Measurements from ENCODE around the gene AGPAT3. TPM values are rescaled to one million over a fixed set of nuclear protein-coding genes. Genes with fewer than 3 reads are reported as not detected.
A peak's percentile ranks its signal among the peaks of the same experiment; 100 is the strongest.

Gene AGPAT3
- total RNA-seq, 1 experiment from 2014 or later = 24.0 TPM

DNA sequence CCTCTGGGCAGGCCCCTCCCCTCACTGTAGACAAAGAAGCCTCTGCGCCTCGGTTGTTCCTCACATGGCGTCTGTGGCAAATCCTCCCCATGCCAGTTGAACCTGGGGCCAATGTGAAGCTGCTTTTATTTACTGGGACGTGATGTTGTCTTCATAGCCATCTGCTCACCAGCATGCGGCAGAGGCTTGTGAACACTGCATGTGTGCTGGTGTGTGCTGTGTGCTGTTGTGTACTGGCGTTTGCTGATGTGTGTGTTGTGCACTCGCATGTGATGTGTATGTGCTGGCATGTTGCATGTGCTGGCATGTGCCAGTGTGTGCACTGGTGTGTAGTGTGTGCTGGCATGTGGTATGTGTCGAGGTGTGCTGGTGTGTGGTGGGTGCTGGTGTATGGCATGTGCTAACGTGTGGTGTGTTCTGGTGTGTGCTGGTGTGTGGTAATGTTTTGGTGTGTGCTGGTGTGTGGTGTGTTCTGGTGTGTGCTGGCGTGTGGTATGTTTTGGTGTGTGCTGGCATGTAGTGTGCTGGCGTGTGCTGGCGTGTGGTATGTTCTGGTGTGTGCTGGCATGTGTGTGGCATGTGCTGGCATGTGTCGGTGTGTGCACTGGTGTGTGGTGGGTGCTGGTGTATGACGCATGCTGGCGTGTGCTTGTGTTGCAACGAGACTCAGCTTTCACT lies 109.9 kb downstream of the AGPAT3 start:
- no peak for DNase-seq (ENCODE audit: low read depth)

DNA sequence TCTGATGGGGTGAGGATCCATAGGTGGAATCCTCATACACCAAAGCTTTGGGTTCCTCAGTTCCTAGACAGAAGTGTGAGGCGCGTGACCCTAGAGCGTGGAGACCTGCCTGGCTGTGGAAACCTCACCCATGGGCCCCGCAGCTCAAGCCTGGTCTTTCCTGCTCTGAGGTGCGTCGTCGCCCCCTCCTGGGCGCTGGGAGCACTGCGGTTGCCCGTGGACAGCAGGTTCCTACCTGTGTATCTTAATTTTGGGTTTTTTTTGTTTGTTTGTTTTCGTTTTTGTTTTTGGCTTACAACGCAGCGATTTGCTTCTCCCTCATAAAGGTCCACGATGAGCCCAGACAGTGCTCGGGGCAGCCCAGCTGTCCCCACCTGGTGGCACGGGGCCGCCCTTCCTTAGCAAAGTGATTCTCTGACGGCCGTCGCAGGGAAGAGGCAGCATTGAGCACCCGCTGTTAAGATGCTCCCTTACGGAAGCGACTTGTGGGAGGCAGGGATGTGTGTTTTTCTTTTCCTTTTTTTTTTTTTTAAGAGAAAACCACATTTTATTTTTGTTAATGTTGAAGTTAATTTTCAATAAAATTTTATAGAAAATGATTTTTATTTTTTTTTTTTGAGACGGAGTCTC lies 110.6 kb downstream of the AGPAT3 start:
- DNase-seq (ENCODE audit: low read depth) = peak; percentile 34

DNA sequence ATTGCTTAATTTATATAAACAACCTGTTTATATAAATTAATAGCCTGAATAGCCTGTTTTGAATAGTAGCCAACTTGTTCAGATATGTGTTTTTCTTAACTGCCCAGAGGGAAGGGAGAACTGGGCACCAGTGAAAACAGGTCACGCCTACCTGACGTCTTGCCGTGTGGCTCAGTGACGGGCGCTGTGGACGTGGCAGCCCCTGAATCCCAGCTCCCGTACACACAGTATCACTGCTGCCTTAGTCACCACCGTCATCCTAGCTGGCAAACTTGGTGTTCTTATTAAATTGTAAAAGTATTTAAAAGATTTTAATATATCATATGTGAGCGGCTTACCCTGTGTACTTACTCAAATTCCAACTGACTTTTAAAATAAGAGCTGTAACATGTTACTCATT lies 111.6 kb downstream of the AGPAT3 start:
- no peak for DNase-seq (ENCODE audit: low read depth)

DNA sequence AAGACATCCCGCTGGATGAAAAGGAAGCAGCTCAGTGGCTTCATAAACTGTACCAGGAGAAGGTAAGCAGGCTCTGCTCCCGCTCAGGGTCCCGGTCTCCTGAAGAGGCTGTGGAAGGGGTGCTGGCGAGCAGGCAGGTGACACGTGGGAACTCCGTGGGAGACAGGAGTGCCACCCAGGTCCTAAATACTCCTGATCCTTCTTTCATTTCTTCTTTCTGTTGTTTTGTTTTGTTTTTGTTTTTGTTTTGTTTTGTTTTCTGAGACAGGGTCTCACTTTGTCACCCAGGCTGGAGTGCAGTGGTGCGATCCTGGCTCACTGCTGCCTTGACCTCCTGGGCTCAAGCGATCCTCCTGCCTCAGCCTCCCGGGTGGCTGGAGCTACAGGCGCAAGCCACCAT lies 113.0 kb downstream of the AGPAT3 start:
- no peak for DNase-seq (ENCODE audit: low read depth)

DNA sequence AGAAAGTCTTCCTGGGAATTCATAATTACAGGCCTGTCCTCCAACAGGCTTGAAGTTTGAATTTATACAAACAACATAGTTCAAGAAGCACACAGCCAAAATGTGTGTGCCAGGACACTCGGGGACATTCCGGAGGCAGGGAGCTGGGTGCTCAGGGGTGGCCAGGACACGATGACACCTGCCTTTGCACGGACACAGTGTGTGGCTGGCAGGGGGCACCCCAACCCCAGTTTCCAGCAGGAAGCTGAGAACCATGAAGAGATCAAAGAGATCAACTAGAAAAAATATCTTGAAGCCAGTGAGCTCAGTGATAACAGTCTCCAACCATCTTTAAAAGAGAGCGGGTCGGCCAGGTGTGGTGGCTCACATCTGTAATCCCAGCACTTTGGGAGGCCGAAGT lies 114.6 kb downstream of the AGPAT3 start:
- DNase-seq (ENCODE audit: low read depth) = no peak

DNA sequence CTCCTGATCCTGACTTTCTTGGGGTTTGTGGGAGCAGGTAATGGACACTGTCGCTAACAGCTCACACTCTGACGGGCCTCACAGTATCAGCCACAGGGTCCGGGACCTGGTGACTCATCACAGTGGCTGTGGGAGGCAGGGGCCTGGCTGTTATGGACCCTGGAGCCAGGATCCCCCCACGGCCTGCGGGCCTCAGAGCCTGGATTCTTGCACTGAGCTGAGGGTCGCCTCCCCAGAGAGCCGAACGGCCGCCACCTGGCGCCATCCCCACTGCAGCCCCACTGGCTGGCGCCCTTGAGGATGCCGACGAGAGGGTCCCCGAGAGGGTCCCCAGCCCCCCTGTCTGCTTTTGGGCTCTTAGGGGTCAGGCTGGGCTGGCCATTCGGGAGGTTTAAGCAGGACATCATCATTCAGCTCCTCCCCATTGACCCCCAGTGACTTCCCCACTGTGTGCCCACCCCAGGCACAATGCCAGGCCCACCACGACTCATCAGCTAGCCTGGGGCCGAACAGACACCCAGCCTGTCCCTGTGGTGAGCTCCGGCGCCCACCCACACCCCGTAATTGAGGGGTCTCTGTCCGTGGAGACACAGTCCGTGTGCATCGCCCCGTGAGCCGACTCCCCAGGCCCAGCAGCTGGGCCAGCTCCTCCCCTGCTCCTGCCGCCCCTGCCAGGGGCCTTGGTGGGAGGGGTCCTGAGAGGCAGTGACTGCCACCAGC lies 116.3 kb downstream of the AGPAT3 start:
- no peak for DNase-seq (ENCODE audit: low read depth)

DNA sequence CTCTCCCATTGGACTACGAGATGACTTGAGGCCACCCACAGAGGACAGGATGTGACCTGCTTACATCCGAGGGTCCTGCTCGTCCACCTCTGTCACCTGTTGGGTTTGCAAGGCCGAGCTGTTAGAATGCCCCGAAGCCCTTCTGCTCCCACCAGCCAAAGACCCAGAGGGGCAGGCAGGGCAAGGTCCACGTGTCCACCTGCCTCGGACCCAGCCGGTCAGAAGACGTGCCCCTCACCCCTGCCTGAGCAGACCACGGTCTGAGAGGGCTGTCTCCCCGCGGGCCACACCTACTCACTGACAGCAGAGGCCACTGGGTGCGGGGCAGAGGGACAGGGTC lies 116.8 kb downstream of the AGPAT3 start:
- DNase-seq (ENCODE audit: low read depth) = no peak

DNA sequence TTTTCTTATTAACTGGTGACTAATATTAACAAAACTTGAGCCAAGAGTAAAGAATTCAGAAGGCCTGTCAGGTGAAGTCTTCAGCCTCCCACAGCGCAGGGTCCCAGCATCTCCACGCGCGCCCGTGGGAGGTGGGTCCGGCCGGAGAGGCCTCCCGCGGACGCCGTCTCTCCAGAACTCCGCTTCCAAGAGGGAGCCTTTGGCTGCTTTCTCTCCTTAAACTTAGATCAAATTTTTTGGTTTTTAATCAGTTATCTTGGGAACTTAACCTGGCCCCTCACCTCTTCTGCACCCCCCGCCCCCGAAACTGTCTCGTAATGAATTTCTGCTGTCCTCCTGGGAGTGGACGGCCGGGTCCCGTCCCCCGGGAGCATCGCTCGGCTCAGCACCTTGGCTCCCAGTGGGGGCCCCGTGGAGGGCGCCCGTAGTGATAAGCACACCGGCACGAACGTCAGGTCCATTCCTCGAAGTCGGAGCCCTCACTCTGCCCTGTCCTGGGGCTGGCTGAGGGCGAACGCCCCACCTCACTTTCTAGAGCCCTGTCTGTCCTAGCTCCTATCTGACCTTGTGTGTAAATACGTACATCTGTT lies 117.6 kb downstream of the AGPAT3 start:
- DNase-seq (ENCODE audit: low read depth) = no peak

DNA sequence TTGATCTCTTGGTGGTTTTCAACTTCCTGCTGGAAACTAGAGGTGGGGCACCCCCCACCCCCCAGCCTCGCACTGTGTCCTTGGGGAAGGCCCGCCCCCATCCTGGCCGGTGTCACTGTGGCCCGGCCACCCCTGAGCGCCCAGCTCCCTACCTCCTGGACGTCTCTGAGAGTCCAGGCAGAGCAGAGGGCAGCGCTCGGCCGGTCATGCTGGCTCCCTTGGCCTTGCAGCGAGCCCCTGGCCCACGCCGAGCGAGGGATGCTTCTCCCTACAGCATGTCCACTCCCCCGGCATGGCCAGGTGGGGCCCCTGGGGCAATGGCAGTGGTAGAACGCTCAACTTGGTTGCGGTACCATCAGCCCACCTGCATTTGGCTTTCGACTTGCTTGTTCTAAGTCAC lies 118.4 kb downstream of the AGPAT3 start:
- no peak for DNase-seq (ENCODE audit: low read depth)

DNA sequence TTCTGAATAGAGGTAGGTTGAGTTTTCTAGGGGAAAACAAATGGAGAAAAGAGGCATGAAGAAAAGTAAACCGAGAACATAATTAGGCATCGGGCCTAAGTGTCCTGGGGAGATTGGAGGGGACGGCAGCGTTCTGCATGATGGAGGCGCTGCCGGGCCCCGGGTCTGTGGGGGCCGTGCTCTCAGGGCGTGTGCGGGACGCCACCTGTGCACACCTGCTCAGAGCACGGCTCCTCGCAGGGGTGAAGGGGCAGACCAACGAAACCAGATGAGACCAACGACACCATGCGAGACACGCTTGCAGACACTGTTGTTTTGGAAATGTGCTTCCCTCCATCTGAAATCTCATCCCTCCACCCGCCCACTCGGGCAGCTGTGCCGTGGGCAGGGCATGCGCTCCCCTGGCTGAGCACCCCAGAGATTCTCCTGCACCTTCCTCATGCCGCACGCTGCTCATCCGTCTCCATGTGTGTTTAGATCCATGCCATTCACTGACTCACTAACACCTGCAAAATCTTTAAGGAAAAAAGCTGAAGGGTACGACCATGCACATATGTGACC lies 118.9 kb downstream of the AGPAT3 start:
- no peak for DNase-seq (ENCODE audit: low read depth)

DNA sequence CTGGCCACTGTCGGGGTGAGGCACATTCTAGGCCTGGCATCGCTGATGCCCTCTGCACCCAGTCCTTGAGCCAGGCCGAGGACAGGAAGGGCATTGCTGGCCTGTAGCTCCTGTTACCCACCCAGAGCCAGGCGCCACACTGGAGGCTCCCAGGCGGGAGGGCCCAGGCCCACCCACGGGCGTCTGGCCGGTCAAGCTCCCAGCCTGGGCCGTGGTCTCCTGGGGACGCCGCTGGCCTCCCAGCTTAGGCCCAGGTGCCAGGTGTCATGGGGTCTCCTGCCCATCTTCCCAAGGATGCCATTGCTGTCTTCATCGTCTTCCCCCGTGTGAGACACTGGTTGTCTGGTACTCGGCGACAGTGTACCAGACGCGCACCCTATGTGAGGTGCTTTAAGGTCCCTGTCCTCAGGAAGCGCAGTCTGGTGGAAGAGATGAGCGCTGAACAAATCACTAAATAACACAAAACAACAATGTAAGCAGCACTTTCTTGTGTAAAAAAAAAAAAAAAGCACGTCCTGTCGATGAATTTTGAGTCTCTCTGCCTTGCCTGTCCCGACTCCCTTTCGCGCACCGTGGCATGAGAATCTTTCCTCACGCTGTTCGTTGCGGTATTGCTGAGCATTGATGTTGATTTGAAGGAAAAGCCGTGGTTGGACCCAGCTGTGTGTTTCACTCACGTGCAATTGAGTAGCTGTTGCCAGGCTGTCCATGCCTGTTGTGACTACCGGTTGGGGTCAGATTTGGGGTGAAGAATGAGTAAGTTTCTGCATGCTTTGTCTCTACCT lies 120.1 kb downstream of the AGPAT3 start:
- no peak for DNase-seq (ENCODE audit: low read depth)

DNA sequence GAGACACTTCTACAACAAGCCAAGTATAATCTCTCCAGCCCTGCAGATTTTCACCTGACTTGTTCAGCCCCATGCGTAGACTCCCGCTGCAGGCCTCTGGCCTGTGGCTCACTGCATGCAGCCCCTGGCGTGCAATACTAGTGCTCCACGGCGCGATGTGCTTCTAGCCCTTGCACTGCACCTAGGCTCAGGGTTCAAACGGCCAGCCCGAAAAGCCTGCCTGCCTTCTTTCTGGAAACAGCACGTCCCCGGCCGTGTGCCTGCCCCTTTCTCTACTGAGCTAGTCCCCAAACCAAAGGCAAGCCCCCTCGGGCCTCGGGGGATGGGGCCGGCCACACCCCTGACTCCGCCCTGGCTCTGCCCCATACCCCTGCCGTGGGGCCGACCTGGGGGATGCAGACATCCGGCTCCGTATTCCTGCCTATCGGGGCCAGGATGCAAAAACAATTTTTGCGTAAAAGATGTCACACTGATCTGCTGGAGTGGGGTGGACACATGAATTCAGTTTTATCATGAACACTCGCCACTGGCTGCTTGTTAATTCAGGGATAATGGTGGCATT lies 120.7 kb downstream of the AGPAT3 start:
- DNase-seq (ENCODE audit: low read depth) = no peak

DNA sequence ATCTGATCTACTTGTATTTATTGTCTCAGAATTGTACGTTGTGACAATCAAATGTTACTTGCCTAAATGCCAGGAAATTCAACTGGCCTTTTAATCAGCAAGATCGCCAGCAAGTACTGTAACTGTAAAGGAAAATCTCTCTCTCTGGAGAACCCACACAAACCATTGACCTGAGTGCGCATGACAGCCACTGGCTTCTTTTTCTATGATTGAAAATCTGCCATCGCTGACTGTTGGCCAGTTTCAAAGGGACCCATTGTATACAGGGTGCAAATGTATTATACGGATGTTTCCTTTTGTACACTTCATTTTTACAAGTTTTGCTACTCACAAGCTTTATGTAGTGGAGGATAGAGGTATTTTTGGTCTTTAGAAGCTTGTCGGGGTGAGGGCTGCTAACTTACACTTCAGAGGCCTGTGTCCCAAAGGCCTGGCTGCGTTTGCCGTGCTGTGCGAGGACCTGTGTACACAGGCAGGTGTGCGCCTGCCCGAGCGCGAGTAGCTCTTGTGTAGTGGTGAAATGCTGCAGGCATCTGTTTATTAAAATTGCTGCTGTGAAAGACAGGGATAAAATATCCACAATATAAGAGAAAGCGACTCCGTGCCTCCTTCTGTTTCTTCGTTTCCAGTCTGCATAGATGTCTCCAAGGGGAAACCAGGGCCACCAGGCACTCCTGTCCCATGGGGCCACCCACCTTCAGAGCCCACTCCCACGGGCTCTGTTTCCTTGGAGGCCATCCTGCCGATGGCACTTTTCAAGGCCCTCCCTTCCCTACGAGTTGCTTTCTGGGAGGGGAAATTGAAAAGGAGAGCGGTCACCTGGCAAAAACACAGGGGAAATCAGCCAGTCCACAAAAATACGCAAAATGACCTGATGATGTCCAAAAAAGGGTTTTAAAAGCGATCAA lies 121.8 kb downstream of the AGPAT3 start:
- DNase-seq (ENCODE audit: low read depth) = no peak

DNA sequence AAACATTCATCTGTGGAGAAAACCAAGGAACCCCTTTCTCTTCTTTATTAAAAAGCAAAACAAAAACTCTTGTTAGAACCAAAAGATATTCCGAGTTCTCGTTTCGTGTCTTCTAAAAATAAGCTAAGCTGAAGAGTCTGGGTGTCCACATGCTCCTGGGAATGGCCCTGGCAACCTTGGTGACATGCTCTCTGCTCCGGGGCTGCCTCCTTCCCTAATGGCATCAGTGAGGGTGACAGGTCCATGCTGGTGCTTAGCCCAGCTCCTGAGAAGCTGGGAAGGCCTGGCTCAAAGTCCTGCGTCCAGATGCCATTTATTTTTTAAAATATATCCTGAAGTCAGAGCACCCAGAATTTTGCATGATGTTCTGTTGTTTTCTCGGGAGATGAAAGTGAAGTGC lies 122.5 kb downstream of the AGPAT3 start:
- DNase-seq (ENCODE audit: low read depth) = no peak

DNA sequence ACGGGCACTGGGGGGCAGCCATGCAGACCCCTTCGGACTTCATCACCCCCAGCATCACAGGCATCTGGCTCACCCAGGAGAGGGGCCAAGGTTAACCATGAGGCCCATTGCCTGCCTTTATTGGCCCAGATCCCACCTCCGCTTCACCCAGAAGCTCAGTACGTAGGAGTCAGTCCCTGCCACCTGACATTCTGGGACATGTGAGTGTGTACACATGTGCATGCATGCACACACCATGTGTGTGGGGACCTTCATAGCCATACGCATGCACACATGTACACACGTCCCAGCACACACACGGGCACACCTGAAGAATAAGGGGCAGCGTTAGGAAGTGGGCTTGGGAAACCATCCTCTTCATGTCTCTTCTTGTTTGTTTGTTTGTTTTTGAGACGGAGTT lies 123.0 kb downstream of the AGPAT3 start:
- no peak for DNase-seq (ENCODE audit: low read depth)

DNA sequence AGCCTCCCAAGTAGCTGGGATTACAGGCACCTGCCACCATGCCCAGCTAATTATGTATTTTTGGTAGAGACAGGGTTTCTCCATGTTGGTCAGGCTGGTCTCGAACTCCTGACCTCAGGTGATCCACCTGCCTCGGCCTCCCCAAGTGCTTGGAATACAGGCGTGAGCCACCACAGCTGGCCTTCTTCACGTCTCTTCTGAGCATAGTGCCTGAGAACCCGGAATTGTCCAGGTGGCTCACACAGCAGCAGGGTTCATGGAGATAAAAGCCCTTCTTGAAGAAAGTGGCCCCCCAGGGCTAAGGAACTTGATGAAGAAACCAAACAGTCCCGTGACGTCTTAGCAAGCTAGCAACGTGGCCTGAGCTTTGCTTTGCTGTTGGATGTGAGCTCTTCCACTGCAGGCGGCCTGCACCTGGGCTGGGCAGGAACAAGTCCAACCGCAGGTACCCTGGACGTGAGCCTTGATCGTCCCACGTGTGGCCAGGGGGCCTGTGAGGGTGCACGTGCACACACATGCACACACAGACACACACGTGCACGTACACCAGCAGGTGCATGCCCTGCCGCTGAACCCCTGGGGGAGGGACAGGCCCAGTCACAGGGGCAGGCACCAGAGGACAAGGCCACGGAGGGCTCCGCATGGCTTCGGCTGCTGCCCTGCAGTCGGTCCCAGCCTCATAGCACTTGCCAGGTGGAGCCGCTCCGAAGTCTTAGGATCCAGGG lies 123.6 kb downstream of the AGPAT3 start:
- DNase-seq (ENCODE audit: low read depth) = no peak

DNA sequence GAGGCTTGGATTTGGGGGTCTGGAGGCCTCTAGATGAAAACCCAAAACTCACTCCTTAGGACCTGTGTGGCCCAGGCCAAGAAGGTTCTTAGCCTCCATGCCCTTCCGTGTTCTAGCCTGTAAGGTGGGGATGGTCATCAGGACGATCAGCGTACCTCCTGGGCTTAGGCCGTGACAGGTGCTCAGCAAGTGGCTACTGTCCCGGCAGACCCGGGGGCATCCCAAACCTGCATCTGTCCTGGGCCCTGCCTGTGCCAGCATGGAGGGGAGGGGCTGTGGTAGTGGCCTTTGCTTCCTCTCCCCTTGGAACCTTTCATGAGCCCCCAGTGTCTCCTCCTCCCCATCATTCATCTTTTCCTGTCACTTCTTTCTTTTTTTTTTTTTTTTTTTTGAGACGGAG lies 124.4 kb downstream of the AGPAT3 start:
- DNase-seq (ENCODE audit: low read depth) = no peak

DNA sequence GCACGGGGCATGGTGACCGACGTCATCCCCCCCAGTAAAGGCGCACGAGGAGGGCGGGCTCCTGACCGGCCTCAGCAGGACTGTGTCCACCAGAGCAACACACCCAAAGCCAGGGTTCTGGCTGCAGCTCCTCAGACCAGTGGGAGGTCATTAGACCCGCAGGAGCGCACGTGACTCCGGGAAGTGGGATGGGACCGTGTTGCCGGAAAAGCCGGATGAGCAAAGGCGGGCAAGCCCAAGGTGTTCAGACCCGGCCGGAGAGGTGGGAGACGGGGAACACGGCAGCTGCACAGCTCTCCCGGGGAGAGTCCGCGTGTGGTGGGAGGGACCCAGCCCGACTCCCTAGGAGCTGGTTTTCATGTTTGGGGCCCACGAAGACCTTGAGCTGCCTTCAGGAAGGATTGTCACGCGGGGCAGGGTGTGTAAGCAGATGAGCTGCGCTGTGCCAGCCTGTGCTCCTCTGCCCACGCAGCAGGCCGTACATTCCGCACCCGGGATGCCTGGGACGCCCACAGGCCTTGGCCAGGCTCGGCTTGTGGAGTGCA lies 126.5 kb downstream of the AGPAT3 start:
- DNase-seq (ENCODE audit: low read depth) = no peak

DNA sequence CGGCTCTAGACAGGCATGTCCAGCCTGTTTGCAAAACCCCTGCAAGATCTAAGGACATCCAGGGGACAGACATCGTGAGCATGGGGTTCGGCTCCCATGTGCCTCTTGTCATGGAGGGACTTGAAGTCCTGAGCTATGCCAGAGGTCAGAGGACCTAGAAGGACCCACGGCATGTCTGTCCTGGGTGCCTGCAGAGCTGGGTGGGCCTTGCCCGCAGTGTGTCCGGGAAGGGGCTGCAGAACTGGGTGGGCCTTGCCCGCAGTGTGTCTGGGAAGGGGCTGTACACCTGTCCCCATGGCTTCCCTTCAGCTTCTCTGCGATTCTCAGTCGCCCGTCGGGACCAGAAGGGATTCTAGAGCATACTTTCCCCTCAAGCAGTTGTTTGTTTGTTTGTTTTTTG lies 127.1 kb downstream of the AGPAT3 start:
- DNase-seq (ENCODE audit: low read depth) = no peak

Data from LHCN-M2 (cell line).